RWPE1 (cell line): Measurements from ENCODE around the gene HNRNPUL1.
"Not testable (repeated sequence)": the region's sequence is repeated elsewhere in the genome, so short reads cannot be mapped to it uniquely, and the experiment has no call there.

Experiments used
- CTCF ChIA-PET: fragments of 350-600 bp; sonication (Branson Sonifier 250); formaldehyde crosslinking; extraction: SDS; loops from one replicate; lab custom pipeline; 2021; lab: Yijun Ruan, JAX
- POLR2A ChIA-PET: fragments of 400-600 bp; formaldehyde crosslinking; extraction: SDS; loops from one replicate; lab custom pipeline; 2020; ENCODE audit warnings: antibody characterized with exemption; ENCODE audit not compliant: low non-redundant PET; lab: Yijun Ruan, JAX
- DNase-seq: peaks from one replicate; pipeline ENCODE4 v3.0.0; 2012; ENCODE audit warnings: low spot score
- H3K27ac ChIP-seq: fragments of 450-650 bp; 2 replicates; pipeline ENCODE4 v1.5.1; 2017
- TF ChIP-seq, protein P1 (sequence below): fragments of 450-650 bp; conservative IDR thresholded peaks from 2 replicates; pipeline ENCODE4 v1.5.1; 2017; ENCODE audit warnings: low read depth, mild to moderate bottlenecking

HNRNPUL1 gene

DNA sequence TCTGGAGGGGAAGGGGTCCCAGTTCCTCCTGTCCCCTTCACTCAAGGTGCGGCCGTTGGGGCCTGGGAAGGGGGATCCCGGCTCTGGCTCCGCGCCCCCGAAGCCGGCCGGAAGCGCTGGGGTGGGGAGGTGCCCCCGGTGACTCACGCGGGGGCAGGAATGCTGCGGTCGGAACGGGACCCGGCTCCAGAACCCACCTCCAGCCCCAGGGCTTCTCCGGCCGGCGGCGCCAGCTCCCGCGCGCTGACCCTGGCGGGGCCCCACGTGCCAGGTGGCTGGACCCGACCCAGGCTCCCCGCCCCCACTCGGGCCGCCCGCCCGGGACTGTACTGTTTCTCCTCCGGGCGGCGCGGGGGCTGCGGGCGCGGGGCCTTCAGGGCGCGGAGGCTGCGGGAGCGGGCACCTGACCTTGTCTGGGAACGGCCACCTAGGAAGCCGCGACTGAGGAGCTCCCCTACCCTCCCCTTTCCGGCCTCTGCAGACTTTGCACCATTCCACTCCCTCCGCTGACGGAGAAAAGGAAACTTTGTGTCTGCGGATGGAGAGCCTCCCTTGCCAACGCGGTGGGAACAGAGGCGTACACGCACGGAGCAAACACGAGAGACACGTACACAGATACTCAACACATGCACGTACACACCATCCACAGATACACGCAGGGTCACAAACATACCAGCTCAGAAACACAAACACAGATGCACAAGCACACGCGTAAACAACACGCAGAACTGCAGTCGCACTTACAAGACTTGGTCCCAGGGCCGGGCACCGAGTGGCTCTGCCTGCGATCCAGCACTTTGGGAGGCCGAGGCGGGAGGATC is 37.9 kb upstream of the HNRNPUL1 start:
- H3K27ac ChIP-seq, result peak overlapping the region; percentile 98
- TF ChIP-seq, protein P1, sequence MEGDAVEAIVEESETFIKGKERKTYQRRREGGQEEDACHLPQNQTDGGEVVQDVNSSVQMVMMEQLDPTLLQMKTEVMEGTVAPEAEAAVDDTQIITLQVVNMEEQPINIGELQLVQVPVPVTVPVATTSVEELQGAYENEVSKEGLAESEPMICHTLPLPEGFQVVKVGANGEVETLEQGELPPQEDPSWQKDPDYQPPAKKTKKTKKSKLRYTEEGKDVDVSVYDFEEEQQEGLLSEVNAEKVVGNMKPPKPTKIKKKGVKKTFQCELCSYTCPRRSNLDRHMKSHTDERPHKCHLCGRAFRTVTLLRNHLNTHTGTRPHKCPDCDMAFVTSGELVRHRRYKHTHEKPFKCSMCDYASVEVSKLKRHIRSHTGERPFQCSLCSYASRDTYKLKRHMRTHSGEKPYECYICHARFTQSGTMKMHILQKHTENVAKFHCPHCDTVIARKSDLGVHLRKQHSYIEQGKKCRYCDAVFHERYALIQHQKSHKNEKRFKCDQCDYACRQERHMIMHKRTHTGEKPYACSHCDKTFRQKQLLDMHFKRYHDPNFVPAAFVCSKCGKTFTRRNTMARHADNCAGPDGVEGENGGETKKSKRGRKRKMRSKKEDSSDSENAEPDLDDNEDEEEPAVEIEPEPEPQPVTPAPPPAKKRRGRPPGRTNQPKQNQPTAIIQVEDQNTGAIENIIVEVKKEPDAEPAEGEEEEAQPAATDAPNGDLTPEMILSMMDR, result no peak
- CTCF ChIA-PET, result interaction anchor here (0.6 to 2.9 kb wide), 2 partner anchors 36 to 335 kb away, joined by 4 to 11 read pairs; no protein-coding TSS in a partner anchor
- peak; percentile 94 for DNase-seq
- POLR2A ChIA-PET, result no interaction called here

DNA sequence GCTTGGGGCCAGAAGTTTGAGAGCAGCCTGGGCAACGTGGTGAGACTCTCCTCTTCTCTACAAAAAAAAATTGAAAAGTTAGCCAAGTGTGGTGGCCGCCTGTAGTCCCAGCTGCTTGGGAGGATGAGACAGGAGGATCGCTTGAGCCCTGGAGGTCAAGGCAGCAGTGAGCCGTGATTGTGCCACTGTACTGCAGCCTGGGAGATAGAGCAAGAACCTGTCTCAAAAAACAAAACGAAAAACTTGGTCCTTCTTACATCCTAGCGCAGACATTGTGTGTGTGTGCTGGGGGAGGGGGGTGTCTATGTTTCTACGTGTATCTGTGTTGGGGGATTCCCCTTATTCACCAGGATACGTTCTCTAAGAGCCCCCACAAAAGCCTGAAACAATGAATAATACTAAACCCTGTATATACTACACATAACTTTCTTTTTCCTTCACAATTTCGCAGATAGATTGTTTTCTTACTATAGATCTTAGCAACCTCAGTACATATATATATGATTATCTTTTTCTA is 37.2 kb upstream of the HNRNPUL1 start:
- CTCF ChIA-PET, result interaction anchor here (0.8 to 2.9 kb wide), 2 partner anchors 23 to 35 kb away, joined by 3 to 11 read pairs; no protein-coding TSS in a partner anchor
- POLR2A ChIA-PET, result no interaction called here
- peak overlapping the region; percentile 98 for H3K27ac ChIP-seq
- no peak for DNase-seq
- TF ChIP-seq, protein P1, result no peak

DNA sequence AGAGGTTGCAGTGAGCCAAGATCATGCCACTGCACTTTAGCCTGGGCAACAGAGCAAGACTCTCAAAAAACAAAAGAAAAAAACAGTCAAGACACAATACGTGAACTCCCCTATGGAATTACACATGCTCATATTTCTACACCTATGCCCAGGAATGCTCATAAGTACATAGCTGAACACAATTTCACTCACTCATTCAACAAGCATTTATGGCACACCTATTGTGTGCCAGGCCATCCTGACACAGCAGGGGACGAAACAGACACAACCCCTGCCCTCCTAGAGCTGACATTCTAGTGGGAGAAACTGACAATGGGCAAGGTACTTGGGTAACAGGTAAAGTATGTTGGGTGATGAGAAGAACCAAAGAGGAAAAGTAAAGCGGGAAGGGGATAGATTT is 35.7 kb upstream of the HNRNPUL1 start:
- ChIA-PET POLR2A (no interaction called here), CTCF (interaction anchor here (1.1 kb wide), 1 partner anchor 34 kb away, joined by 3 read pairs; no protein-coding TSS in a partner anchor)
- TF ChIP-seq, protein P1, result no peak
- DNase-seq, result no peak
- peak overlapping the region; percentile 98 for H3K27ac ChIP-seq

DNA sequence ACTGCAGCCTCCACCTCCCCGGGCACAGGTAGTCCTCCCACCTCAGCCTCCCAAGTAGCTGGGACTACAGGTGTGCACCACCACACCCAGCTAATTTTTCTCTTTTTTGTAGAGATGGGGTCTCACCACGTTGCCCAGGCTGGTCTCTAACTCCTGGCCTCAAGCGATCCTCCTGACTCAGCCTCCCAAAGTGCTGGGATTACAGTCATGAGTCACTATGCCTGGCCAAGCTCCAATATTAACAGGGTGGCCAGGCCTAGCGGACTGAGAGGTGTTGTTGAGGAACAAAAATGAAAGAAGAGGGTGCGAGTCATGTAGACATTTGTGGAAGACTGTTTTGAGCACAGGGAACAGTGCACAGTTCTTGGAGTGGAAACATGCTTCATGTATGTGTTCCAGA is 34.8 kb upstream of the HNRNPUL1 start:
- CTCF ChIA-PET, result interaction anchor here (1.1 kb wide), 1 partner anchor 33 kb away, joined by 3 read pairs; no protein-coding TSS in a partner anchor
- DNase-seq, POLR2A ChIA-PET: not testable (repeated sequence)
- peak overlapping the region; percentile 61 for H3K27ac ChIP-seq

DNA sequence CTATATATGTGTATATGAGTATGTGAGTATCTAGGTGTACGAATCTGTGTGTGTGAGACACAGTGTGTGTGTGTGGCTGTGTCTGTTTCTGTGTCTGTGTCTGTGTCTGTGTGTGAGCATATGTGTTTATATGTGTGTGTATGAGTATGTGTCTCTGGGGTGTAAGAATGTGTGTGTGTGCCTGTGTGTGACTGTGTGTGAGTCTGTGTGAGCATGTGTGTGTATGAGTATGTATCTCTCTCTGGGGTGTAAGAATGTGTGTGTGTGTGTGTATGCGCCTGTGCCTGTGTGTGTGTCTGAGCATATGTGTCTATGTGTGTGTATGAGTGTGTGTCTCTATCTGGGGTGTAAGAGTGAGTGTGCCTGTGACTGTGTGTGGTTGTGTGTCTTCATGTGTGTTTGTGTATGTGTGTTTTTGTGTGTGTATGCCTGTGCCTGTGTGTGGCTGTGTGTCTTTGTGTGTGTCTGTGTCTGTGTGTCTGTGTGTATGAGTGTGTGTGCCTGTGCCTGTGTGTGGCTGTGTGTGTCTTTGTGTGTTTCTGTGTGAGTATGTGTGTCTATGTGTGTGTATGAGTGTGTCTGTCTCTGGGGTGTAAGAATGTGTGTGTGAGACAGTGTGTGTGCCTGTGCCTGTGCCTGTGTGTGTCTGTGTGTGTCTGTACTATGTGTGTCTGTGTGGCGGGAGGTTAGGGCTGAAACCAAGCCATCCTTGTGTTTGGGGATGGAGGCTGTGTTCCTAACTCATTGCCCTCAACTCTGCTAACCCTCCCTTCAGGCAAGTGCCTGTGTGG is 33.9 kb upstream of the HNRNPUL1 start:
- POLR2A ChIA-PET, result no interaction called here
- TF ChIP-seq, protein P1, result no peak
- CTCF ChIA-PET, result interaction anchor here (0.6 kb wide), 1 partner anchor 39 kb away, joined by 3 read pairs; no protein-coding TSS in a partner anchor
- H3K27ac ChIP-seq, result peak overlapping the region; percentile 43
- no peak for DNase-seq

DNA sequence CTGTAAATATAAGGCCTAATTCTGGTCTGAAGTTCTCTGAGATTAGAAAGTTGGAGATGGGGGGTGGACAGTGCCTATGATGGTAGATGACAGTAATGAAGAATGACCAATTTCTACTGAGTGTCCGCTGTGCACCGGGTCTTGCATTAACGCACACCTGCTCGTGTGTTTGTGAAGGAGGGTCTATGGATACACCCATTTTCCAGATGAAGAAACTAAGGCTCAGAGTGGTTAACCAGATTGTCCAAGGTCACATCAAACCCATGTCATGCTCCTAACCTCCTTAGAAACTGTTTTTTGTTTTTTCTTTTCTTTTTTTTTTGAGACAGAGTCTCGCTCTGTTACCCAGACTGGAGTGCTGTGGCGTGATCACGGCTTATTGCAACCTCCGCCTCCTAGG is 31.5 kb upstream of the HNRNPUL1 start:
- DNase-seq, result no peak
- ChIA-PET POLR2A (no interaction called here), CTCF (no interaction called here)
- H3K27ac ChIP-seq, result no peak overlapping the region
- TF ChIP-seq, protein P1, result no peak
